Activated T-cell treated with anti-CD3 and anti-CD28 coated beads, Interleukin-2, amount 50 U/mL, for 4 hours (primary cell): ENCODE measurements around the gene CYSTM1. TPM values are rescaled to one million over a fixed set of nuclear protein-coding genes. Genes with fewer than 3 reads are reported as not detected.

ENCODE experiments used
- ATAC-seq, 2 donors: fragments of 200-7000 bp; cut with Tn5 transposase; one replicate each; pipeline ENCODE4 v1.10.0; 2021
- DNase-seq: peaks from one replicate; pipeline ENCODE4 v3.0.0-alpha.2; 2020
- H3K27me3 Mint-ChIP-seq: one replicate; pipeline ENCODE4 v1.8.0; 2021; ENCODE audit warnings: low read depth, mixed read lengths
- H3K36me3 Mint-ChIP-seq: one replicate; pipeline ENCODE4 v1.8.0; 2022; ENCODE audit warnings: mixed read lengths; ENCODE audit not compliant: insufficient read depth
- H3K4me1 Mint-ChIP-seq: one replicate; pipeline ENCODE4 v1.8.0; 2021; ENCODE audit warnings: low read depth, mixed read lengths
- H3K4me3 Mint-ChIP-seq: one replicate; pipeline ENCODE4 v1.8.0; 2021; ENCODE audit warnings: mild to moderate bottlenecking, moderate library complexity, mixed read lengths
- H3K9me3 Mint-ChIP-seq: one replicate; pipeline ENCODE4 v1.8.0; 2021; ENCODE audit warnings: mixed read lengths
- total RNA-seq, 3 donors: library from RNA; stranded (reverse); gene quantifications; one replicate each; pipeline ENCODE4 v1.2.1, GENCODE V29; 2021

The CYSTM1 gene
- total RNA-seq, 3 donors from 2014 or later: 16.4 to 20.0 (median 17.6) TPM

DNA sequence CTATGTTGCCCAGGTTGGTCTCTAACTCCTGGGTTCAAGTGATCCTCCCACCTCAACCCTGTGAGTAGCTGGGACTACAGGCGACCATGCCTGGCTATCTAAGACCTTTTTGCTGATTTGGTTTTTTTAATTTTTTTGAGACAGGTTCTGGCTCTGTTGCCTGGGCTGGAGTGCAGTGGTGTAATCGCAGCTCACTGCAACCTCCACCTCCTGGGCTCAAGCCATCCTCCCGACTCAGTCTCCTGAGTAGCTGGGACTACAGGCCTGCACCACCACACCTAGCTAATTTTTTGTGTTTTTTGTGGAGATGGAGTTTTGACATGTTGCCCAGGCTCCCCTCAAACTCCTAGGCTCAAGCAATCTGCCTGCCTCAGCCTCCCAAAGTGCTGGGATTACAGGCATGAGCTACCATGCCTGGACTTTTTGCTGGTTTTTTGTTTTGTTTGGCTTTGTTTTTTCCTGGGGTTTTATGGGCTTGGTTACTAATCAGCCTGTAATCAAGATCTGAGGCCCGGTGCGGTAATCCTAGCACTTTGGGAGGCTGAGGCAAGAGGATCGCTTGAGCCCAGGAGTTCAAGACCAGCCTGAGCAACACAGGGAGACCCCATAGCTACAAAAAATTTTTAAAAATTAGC lies 3.6 kb downstream of the CYSTM1 start:
- H3K27me3 Mint-ChIP-seq: peaks cover 2% of the 10 kb centered on the region
- no peaks in the 10 kb centered on the region for H3K36me3 Mint-ChIP-seq
- H3K9me3 Mint-ChIP-seq: no peaks in the 10 kb centered on the region
- ATAC-seq: no peak
- H3K4me1 Mint-ChIP-seq: peaks cover 8% of the 10 kb centered on the region
- no peak for DNase-seq
- H3K4me3 Mint-ChIP-seq: no peak overlapping the region

- Mint-ChIP-seq H3K27me3 (peaks cover 2% of the 10 kb centered on the region), H3K4me1 (peaks cover under 1% of the 10 kb centered on the region), H3K9me3 (no peaks in the 10 kb centered on the region), H3K4me3 (no peak overlapping the region), H3K36me3 (no peaks in the 10 kb centered on the region)
- DNase-seq: no peak
- no peak for ATAC-seq
These were observed 6.1 kb downstream of the CYSTM1 start for GRCh38 chr5:140181002-140181483.

DNA sequence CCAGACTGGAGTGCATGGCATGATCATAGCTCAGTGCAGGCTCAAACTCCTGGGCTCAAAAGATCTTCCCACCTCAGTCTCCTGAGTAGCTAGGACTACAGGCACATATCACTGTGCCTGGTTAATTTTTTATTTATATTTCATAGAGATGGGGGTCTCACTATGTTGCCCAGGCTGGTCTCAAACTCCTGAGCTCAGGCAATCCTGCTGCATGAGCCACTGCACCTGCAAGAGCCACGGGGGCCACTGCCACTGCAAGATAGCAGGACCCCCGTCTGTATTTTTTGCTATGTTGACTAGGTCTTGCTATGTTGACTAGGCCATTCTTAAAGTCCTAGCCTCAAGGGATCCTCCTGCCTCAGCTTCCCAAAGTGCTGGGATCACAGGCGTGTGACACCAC lies 6.5 kb downstream of the CYSTM1 start:
- Mint-ChIP-seq H3K36me3 (no peaks in the 10 kb centered on the region), H3K9me3 (no peaks in the 10 kb centered on the region), H3K27me3 (peaks cover 2% of the 10 kb centered on the region), H3K4me1 (no peaks in the 10 kb centered on the region), H3K4me3 (no peak overlapping the region)
- ATAC-seq (no peak), DNase-seq (no peak)

- Mint-ChIP-seq H3K27me3 (peaks cover 2% of the 10 kb centered on the region), H3K36me3 (no peaks in the 10 kb centered on the region), H3K9me3 (no peaks in the 10 kb centered on the region), H3K4me1 (no peaks in the 10 kb centered on the region), H3K4me3 (no peak overlapping the region)
- ATAC-seq: no peak
- DNase-seq: no peak
These were observed 7.2 kb downstream of the CYSTM1 start for GRCh38 chr5:140182075-140182711.

- ATAC-seq: no peak
- DNase-seq: no peak
- no peaks in the 10 kb centered on the region for H3K4me1 Mint-ChIP-seq
- no peaks in the 10 kb centered on the region for H3K36me3 Mint-ChIP-seq
- no peaks in the 10 kb centered on the region for H3K9me3 Mint-ChIP-seq
- H3K27me3 Mint-ChIP-seq: no peaks in the 10 kb centered on the region
- H3K4me3 Mint-ChIP-seq: no peak overlapping the region
These were observed 7.9 kb downstream of the CYSTM1 start for GRCh38 chr5:140182803-140183367.

- Mint-ChIP-seq H3K9me3 (peaks cover 3% of the 10 kb centered on the region), H3K36me3 (peaks cover 3% of the 10 kb centered on the region), H3K4me1 (no peaks in the 10 kb centered on the region), H3K27me3 (no peaks in the 10 kb centered on the region), H3K4me3 (no peak overlapping the region)
- DNase-seq: no peak
- ATAC-seq: no peak
These were observed 10.4 kb downstream of the CYSTM1 start for GRCh38 chr5:140185409-140185808.

DNA sequence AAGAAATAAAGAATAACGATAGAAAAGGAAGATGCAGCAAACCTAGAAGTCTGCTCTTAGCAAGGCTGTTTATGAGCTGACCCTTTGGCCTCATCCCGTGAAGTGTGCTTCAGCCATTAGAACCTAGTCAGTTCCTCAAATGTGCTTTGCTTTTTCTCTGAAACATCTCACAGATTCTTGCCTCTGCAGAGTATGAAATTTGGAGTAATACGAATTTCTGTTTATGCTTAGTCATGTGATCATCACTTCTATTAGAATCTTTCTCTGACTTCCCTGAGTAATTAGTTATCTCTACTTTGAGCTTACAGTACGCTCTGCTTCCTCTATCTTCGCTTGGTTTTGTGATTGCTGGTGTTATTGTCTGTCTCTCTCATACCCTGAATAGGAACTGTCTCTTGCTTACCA lies 11.3 kb downstream of the CYSTM1 start:
- ATAC-seq (no peak), DNase-seq (no peak)
- Mint-ChIP-seq H3K36me3 (peaks cover 3% of the 10 kb centered on the region), H3K27me3 (no peaks in the 10 kb centered on the region), H3K9me3 (peaks cover 3% of the 10 kb centered on the region), H3K4me3 (no peak overlapping the region), H3K4me1 (no peaks in the 10 kb centered on the region)

- Mint-ChIP-seq H3K4me1 (no peaks in the 10 kb centered on the region), H3K36me3 (peaks cover 3% of the 10 kb centered on the region), H3K27me3 (no peaks in the 10 kb centered on the region), H3K4me3 (no peak overlapping the region), H3K9me3 (peaks cover 3% of the 10 kb centered on the region)
- ATAC-seq: no peak
- DNase-seq: no peak
These were observed 14.3 kb downstream of the CYSTM1 start for GRCh38 chr5:140189253-140189652.

GRCh38 chr5:140189977-140190871 lies 15.2 kb downstream of the CYSTM1 start:
- H3K36me3 Mint-ChIP-seq: peaks cover 3% of the 10 kb centered on the region
- ATAC-seq (no peak), DNase-seq (no peak)
- no peaks in the 10 kb centered on the region for H3K4me1 Mint-ChIP-seq
- H3K4me3 Mint-ChIP-seq: no peak overlapping the region
- no peaks in the 10 kb centered on the region for H3K27me3 Mint-ChIP-seq
- peaks cover 3% of the 10 kb centered on the region for H3K9me3 Mint-ChIP-seq

GRCh38 chr5:140190872-140191218 lies 15.9 kb downstream of the CYSTM1 start:
- Mint-ChIP-seq H3K4me1 (no peaks in the 10 kb centered on the region), H3K9me3 (peaks cover 3% of the 10 kb centered on the region), H3K4me3 (no peak overlapping the region), H3K27me3 (no peaks in the 10 kb centered on the region), H3K36me3 (peaks cover 3% of the 10 kb centered on the region)
- no peak for DNase-seq
- ATAC-seq: no peak

- no peaks in the 10 kb centered on the region for H3K4me1 Mint-ChIP-seq
- H3K9me3 Mint-ChIP-seq: peaks cover 3% of the 10 kb centered on the region
- no peak overlapping the region for H3K4me3 Mint-ChIP-seq
- DNase-seq (no peak), ATAC-seq (no peak)
- no peaks in the 10 kb centered on the region for H3K27me3 Mint-ChIP-seq
- peaks cover 5% of the 10 kb centered on the region for H3K36me3 Mint-ChIP-seq
These were observed 17.9 kb downstream of the CYSTM1 start for GRCh38 chr5:140192715-140193430.

DNA sequence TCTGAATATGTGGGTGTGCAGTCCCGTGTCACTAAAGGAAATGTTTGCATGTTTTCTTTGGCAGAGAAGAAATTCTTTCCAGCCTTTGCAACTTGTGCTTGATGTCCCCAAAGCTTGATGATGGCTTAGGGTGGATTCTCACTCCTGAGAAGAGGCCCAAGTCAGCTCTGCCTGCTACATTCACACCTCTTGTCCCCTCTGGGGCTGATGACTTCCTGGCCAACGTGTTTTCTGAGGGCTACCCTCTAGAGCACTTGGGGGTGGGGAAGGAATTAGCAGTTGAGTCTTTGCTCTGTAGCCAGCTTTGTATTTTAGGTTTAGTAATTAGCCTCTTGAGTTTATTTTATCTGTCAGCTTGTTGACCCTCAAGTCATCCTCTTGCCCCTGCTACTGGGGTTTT lies 19.7 kb downstream of the CYSTM1 start:
- Mint-ChIP-seq H3K4me1 (no peaks in the 10 kb centered on the region), H3K4me3 (no peak overlapping the region), H3K36me3 (peaks cover 5% of the 10 kb centered on the region), H3K27me3 (no peaks in the 10 kb centered on the region), H3K9me3 (no peaks in the 10 kb centered on the region)
- DNase-seq (no peak), ATAC-seq (no peak)

GRCh38 chr5:140196115-140196814 lies 21.3 kb downstream of the CYSTM1 start:
- no peak for DNase-seq
- Mint-ChIP-seq H3K4me3 (no peak overlapping the region), H3K9me3 (no peaks in the 10 kb centered on the region), H3K36me3 (peaks cover 8% of the 10 kb centered on the region), H3K27me3 (no peaks in the 10 kb centered on the region), H3K4me1 (no peaks in the 10 kb centered on the region)
- no peak for ATAC-seq
